HL-60 (cell line): Measurements from ENCODE around the gene TMEM86B.

Source experiments
- DNase-seq, 2 experiments: peaks; one replicate each; pipeline ENCODE4 v3.0.0-alpha.2; 2010 to 2020; ENCODE audit warnings: low read depth in 1 of 2, low spot score in 1 of 2
- H3K27ac ChIP-seq: fragments of 250-450 bp; sonication (Bioruptor Pico); replicated peaks from 2 replicates; pipeline ENCODE4 v1.5.1; 2020; ENCODE audit warnings: mild to moderate bottlenecking, moderate library complexity
- H3K27me3 ChIP-seq: fragments of 250-450 bp; sonication (Bioruptor Pico); 2 replicates; pipeline ENCODE4 v1.5.1; 2021; ENCODE audit warnings: mild to moderate bottlenecking, moderate library complexity; ENCODE audit not compliant: insufficient read depth, poor library complexity, severe bottlenecking
- H3K4me3 ChIP-seq: replicated peaks from 2 replicates; pipeline ENCODE4 v1.5.1; 2011; ENCODE audit warnings: mild to moderate bottlenecking, control low read depth, low read length; ENCODE audit not compliant: insufficient read depth
- GABPA ChIP-seq: IDR thresholded peaks from 2 replicates; pipeline ENCODE4 v1.6.1; 2012; ENCODE audit warnings: low read depth
- POLR2AphosphoS5 ChIP-seq: IDR thresholded peaks from 2 replicates; pipeline ENCODE4 v1.6.1; 2012; ENCODE audit warnings: low read depth
- SPI1 ChIP-seq: IDR thresholded peaks from 2 replicates; pipeline ENCODE4 v1.6.1; 2012; ENCODE audit warnings: low read depth, mild to moderate bottlenecking, borderline replicate concordance
- TF ChIP-seq, protein P1 (sequence below): IDR thresholded peaks from one replicate; pipeline ENCODE4 v1.5.1; 2011; ENCODE audit warnings: low read length, control low read depth, inconsistent platforms; ENCODE audit not compliant: insufficient read depth
- TF ChIP-seq, protein P2 (sequence below): IDR thresholded peaks from 2 replicates; pipeline ENCODE4 v1.6.1; 2012; ENCODE audit warnings: low read depth; ENCODE audit not compliant: insufficient replicate concordance

The TMEM86B gene

DNA sequence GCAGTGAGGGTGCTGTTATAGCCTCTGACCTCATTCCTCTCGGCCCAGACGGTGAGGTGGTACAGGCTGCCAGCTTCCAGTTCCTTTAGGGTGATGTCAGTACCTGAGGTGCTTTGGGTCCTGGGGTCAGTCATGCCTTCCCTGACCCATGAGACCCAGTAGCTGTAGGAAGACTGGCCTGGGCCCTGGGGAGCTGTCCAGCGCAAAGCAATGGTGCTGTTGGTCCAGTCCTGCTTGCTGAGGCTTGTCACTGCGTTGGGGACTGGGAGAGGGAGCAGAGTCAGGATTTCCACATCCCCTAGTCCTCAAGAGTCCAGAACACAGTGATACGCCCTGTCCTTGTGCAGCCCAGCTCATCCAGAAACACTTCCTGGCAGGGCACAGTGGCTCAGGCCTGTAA lies 29.9 kb downstream of the TMEM86B start:
- H3K27me3 ChIP-seq: no peaks in the 10 kb centered on the region
- no peak for DNase-seq
- TF ChIP-seq, protein P1, sequence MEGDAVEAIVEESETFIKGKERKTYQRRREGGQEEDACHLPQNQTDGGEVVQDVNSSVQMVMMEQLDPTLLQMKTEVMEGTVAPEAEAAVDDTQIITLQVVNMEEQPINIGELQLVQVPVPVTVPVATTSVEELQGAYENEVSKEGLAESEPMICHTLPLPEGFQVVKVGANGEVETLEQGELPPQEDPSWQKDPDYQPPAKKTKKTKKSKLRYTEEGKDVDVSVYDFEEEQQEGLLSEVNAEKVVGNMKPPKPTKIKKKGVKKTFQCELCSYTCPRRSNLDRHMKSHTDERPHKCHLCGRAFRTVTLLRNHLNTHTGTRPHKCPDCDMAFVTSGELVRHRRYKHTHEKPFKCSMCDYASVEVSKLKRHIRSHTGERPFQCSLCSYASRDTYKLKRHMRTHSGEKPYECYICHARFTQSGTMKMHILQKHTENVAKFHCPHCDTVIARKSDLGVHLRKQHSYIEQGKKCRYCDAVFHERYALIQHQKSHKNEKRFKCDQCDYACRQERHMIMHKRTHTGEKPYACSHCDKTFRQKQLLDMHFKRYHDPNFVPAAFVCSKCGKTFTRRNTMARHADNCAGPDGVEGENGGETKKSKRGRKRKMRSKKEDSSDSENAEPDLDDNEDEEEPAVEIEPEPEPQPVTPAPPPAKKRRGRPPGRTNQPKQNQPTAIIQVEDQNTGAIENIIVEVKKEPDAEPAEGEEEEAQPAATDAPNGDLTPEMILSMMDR: no peak
- TF ChIP-seq, protein P2, sequence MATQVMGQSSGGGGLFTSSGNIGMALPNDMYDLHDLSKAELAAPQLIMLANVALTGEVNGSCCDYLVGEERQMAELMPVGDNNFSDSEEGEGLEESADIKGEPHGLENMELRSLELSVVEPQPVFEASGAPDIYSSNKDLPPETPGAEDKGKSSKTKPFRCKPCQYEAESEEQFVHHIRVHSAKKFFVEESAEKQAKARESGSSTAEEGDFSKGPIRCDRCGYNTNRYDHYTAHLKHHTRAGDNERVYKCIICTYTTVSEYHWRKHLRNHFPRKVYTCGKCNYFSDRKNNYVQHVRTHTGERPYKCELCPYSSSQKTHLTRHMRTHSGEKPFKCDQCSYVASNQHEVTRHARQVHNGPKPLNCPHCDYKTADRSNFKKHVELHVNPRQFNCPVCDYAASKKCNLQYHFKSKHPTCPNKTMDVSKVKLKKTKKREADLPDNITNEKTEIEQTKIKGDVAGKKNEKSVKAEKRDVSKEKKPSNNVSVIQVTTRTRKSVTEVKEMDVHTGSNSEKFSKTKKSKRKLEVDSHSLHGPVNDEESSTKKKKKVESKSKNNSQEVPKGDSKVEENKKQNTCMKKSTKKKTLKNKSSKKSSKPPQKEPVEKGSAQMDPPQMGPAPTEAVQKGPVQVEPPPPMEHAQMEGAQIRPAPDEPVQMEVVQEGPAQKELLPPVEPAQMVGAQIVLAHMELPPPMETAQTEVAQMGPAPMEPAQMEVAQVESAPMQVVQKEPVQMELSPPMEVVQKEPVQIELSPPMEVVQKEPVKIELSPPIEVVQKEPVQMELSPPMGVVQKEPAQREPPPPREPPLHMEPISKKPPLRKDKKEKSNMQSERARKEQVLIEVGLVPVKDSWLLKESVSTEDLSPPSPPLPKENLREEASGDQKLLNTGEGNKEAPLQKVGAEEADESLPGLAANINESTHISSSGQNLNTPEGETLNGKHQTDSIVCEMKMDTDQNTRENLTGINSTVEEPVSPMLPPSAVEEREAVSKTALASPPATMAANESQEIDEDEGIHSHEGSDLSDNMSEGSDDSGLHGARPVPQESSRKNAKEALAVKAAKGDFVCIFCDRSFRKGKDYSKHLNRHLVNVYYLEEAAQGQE: peak; percentile 87
- no peak overlapping the region for H3K27ac ChIP-seq
- H3K4me3 ChIP-seq: no peak overlapping the region

DNA sequence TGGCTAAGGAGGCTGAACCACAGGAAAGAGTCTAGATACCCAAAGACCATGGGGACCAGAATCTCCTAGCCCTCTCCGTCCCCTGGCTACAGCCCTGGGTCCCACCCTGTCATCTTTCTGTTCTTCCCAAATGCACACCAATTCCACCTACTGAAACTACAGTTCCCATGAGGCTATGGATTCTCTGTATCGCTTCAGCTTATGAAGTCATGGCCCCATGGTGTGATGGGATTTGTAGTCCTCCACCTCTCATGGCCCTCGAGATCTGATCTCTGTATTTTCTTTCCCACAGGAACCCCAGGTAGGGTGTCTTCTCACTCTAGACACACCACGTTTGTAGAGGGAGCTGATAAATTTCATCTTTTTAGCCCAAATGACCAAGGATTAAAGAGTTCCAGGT lies 31.0 kb downstream of the TMEM86B start:
- Histone ChIP-seq H3K27ac (no peak overlapping the region), H3K27me3 (no peaks in the 10 kb centered on the region), H3K4me3 (no peak overlapping the region)
- TF ChIP-seq, protein P2: no peak
- TF ChIP-seq SPI1 (no peak), GABPA (no peak), POLR2AphosphoS5 (no peak)
- TF ChIP-seq, protein P1: no peak
- no peak for DNase-seq

DNA sequence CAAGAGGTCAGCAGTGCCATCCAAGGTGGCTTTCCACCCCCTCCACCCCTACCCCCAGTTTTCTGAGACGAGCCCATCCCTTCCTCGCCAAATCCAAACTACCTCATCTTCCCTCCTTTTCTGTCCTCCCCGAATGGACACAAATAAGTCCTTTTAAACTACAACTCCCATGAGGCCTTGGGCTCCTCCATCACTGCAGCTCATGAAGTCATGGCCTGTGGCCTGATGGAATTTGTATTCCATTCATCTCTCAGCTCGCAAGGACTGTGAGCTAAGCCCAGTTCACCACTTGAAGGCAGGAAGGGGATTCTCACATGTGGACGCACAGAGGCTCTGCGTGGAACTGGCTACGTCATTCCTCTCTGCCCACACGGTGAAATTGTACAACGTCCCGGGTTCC lies 31.8 kb downstream of the TMEM86B start:
- TF ChIP-seq, protein P2: no peak
- no peak for TF ChIP-seq POLR2AphosphoS5
- Histone ChIP-seq H3K4me3 (no peak overlapping the region), H3K27me3 (no peaks in the 10 kb centered on the region), H3K27ac (no peak overlapping the region)
- DNase-seq: no peak

DNA sequence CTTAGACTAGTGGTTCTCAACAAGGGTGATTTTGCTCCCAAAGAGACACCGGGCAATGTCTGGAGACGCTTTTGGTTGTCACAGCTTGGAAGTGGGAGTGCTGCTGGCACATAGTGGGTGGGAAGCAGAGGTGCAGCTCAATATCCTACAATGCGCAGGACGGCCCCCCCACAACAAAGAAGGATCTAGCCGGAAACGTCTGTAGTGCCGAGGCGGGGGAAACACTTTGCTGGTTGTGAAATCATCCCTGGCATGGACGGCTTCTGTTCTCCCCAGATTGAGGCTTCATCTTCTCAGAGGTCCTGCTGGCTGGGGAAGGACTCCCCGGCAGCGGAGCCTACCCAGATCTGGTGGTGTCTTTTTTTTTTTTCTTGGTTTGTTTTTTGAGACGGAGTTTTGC lies 35.1 kb downstream of the TMEM86B start:
- no peak overlapping the region for H3K4me3 ChIP-seq
- H3K27me3 ChIP-seq: no peaks in the 10 kb centered on the region
- peak in 1 of 2 experiments; percentile 80 for DNase-seq
- TF ChIP-seq, protein P1: no peak
- TF ChIP-seq, protein P2: no peak
- TF ChIP-seq GABPA: no peak
- no peak for TF ChIP-seq POLR2AphosphoS5
- TF ChIP-seq SPI1: no peak
- H3K27ac ChIP-seq: no peak overlapping the region
